Lung microvascular endothelial cell (primary cell): Measurements from ENCODE around the gene PFKFB2. TPM values are rescaled to one million over a fixed set of nuclear protein-coding genes. Genes with fewer than 3 reads are reported as not detected.

Source experiments
- DNase-seq, 2 donors: peaks; one replicate each; pipeline versions ENCODE4 v3.0.0 to v3.0.0-alpha.2; 2010; ENCODE audit warnings: low read depth in 2 of 2
- total RNA-seq: library from RNA; depleted of rRNA; stranded (reverse); fragments of >200 nt; gene quantifications from 2 replicates; pipeline ENCODE4 v1.2.1, GENCODE V29; 2014

Gene PFKFB2
- total RNA-seq, 1 donor from 2014 or later = 0.99 TPM

DNA sequence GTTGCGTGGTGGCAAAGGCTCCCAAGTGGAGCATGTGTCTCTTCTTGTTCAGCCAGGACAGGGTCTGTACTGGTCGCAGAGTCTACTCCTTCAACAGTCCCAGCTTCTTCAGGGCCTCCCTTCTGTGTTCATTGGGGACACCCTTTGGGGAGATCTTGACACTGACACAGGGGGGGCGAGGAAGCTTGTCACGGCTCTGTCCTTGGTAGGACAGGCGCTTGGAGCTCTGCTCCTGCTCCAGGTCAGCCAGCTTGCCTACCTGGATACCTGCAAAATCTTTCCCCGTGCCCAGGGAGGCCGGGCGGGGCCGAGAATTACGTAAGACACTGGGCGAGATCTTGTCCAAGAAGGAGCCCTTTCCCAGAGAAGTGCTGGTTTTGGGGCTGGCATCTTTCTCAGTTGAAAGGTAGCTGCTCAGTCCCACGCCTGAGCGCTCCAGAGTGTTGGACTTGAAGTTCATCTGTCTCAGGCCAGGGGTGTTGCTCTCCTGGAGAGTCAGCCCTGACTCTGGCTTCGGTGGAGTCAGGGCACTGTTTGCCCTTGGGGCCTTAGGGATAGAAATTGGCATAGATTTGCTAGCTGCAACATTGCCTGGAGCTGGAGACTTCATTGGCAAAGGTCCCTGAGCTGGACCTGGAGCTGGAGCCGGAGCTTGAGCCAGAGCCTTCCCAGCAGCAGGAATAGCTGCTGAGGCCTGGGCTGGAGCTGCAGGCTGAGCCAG is 31.0 kb upstream of the PFKFB2 start:
- DNase-seq = no peak

DNA sequence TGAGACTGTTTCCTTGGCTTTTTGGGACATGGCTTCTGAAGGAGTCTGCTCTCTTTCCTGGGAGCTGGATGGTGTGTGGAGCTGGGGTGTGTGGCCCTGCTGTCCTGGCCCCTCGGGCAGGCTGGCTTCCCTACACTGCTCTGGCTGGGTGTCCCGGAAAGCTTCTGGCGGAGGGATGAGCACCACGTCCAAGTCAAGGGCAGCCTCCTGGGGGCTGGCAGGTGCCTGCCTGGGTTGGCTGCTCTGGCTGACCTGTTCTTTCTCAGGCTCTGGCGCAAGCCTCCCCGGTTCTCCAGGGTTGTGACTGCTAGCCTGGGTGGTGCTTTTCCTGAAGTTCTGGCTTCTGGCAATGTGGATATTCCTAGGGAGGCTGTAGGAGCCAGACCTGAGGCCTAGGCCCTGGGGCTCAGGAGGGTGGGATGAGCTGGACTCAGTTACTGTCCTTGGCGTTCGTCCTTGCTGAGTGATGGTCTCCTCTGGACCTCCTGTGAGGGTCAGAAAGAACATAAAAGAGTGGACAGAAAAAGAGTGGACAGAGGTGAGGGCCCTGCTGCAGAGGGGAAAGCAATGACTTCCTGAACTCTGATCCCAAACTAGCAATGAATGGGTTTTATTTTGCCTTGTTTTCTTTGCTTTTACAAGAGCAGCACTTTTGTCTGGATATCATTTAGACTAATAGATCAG is 29.9 kb upstream of the PFKFB2 start:
- DNase-seq = no peak

DNA sequence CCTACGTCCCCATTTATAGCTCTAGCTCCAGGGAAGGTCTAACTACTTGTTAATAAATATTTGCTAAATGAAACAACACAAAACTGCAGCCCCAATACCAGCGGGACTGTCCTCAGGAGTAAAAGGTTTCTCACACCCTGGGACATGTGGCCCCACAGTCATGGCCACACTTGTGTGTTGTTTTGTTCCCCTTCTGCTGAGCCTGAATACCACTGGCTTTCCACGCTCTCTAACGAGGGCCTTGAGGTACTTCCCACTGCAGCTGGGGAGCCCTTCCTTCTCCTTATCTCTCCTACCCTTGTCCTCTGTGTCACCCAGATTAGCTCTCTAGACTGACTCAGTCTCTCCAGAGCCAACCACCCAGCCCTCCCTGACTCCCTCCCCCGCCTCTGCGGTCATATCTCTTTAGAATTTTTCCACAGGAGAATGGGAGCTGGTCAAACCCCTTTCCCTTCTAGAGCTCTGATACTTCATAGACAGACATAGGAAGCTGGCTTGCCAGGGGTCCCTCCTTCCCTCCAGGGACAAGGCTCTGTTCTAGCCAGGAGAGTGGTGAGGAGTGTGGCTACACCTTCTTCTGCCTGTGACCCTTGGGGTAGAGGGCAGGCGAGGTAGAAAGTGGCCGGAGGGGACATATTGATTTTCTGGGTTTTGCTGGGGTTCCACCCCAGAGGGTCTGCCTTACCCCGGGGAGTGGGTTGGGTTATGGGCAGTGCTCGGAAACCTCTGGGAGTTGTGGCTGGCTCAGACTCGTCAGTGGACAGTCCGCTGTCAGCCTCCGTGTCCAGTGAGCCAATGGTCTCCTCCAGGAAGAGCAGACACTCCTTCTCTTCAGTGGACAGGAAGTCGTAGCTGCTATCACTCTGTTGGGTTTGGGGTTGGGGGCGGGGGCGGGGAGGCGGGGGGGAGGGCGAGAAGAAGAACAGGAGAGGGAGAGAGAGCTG is 28.6 kb upstream of the PFKFB2 start:
- DNase-seq = no peak

DNA sequence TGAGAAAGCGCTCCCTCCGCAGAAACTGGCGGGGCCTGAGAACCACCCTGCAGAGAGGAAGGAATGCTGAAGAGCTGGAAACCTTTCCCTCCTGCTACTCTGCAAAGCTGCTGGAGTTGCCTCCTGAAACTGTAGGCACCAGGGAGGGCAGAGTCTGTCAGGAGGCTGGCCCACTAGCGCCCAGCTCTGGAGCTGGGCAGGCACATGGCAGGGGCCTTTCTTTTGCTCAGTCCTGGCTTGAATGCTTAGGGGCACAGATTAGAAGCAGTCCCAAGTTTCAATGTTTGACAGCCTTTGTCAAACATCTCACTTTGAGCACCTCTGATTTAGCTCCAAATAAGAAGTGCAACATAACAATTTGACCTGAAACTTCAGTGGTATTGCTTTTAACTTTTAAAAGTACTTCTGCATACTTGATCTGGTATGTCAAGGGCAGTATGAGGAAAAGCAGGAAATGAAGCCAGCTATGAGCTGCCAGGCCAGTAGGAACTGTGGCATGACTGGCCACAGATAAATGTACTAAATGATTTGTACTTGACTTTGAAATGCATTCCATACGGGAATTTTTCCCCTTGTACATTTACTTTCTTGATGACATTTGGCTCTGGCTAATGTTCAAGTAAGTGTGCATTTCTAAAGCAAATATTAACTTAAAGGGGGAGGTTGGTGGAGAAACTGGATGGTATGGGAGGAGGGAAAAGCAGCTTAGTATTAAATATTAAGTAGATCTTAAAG is 27.8 kb upstream of the PFKFB2 start:
- DNase-seq = peak in 1 of 2 donors; percentile 36

DNA sequence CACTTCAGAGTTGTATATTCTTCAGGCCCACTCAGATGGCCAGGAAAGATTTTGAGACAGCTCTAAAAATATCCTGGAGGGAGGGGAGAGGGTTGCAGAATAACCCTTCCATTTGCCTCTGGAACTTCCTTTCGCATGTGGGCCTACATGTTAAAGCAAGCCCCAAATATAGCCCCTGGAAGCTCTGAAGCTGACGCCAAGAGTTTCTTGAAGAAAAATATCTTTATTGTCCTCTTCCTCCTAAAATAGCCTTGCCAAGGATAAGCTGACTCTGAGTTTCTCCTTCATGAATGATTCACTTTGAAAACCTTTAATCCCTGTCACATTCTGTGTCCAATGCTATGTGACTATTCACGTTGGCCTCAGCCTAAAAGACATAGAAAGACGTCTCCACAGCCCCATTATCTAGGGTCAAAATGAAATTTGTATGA is 27.0 kb upstream of the PFKFB2 start:
- no peak for DNase-seq

DNA sequence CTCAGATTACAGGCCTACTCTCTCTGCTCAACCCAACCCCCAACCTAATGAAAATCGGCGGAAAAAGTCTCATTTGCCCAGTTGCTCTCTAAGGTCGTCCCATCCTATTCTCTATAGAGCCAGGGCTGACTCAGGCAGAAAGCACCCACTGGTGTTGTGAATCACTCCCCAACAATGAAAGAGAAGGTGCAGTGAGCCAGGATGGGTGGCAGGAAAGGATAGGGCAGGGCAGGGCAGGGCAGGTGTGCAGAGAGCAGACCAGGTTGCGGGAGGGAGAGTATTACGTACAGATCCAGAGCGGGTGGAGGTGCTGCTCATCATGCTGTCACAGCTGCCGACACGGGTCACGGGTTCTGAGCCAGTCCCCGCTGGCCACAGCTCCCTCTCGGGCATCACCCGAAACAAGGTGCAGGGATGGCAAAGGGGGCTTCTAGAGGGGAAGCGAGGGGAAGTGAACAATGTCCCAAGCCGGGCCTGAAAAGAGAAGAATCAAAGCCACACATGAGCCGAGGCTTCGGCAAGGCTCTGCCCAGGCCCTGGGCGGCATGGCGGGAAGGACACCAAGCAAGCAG is 25.8 kb upstream of the PFKFB2 start:
- no peak for DNase-seq

DNA sequence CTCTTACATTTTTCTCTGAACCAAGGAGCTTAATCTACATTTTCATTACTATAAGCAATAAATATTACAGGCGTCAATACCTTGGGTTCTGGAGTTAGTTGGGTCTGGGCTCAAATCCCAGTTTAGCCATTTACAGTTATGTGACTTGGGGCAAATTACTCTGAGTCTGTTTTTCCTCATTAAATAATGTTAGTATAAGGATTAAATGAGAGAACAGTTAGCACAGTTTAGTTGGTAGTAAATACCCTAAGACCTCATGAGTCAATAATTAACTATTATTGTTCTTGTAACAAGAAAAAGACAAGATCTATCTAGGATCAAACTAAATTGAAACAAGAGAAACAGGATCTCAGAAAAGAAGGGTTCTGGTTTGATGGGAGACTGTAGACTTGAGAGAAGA is 25.2 kb upstream of the PFKFB2 start:
- DNase-seq = no peak

DNA sequence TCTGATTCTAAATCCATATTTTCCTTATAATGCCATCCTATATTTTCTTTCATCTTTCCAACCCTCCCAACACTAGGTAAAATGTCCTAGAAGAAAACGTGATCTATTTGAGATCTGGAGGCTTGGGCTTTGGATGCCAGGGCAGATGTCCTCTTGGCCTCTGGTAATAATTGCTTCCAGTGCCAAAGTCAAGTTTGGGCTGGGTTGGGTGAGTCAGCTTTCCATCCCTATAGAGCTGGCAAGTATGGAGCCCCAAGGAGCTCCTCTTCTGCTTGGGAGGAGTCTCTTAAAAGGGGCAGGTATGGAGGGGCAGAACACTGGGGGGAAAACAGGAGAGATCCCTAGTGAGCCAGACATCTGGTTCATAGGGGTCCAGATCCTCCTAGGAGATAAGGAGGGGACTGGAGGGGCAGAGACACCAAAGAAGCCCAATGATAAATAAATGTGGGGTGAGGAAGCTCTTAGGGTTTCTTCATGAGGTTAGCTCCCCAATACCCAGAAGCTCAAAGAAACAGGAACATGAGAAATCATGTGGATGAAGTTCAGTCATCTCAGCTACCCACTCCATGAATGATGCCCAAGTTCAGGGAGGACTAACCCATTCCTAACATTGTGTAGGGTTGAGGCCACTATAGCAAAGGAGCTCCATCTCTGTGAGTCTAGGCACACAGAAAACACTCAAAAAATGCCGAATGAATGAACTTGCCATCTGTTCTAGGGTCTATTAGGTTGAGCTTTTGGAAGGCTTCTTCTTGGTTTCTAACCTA is 24.0 kb upstream of the PFKFB2 start:
- no peak for DNase-seq

DNA sequence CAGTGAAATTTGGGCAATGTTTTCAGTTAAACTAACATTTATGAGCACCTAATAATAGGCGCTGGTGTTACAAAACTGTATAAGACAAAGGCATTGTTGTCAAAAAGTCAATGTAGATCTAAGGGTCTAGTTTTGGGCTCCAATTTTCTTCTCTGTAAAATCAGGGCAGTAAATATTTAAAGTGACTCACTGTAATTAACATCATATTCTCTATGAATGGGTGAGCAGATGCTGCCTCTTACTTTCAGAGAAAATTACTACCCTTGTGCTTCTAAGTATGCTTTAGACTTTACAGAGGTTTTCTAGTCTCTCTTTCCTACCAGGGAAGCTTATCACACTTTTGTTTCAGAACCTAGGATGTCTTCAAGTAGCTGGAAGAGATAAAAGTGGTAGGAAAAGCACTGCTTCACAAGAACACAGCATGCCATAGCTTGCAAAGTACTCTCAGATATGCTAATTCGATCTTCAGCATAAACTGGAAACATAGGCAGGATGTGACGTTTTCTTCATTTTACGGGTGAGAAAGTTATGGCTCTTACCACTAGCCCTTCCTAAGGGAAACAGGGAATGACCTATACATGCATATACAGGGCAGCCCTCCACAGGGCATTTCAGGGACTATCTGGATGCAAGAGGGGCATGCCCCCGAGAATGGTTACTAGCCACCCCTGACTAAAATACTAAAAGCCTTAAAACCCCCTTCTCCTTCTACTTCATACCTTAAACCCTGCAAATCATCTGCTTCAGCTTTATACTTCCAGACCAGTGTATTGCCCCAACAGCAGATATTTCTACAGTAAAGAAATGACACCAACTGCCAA is 23.2 kb upstream of the PFKFB2 start:
- DNase-seq = no peak

DNA sequence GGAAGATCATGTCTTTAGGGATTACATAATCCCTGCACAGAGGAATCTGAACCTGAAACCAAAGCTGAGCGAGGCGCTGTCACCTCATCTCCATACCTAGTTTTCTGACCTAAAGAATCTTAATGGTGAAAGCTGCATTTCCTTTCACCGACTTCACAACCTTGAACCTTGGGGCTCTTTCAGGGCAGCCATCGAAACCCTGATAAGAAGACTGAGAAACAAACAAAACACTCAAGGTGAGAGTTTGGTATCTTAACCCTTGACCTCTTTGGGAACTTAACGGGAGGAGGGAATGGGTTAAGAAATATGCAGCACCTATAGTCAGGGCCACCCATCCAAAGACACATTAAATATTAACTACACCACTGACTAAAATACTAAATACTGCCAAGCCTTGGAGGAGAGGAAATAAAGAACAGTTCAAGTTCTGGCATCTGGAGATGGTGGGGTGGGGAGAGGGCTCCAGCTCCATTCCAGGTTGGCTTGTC is 22.5 kb upstream of the PFKFB2 start:
- no peak for DNase-seq

DNA sequence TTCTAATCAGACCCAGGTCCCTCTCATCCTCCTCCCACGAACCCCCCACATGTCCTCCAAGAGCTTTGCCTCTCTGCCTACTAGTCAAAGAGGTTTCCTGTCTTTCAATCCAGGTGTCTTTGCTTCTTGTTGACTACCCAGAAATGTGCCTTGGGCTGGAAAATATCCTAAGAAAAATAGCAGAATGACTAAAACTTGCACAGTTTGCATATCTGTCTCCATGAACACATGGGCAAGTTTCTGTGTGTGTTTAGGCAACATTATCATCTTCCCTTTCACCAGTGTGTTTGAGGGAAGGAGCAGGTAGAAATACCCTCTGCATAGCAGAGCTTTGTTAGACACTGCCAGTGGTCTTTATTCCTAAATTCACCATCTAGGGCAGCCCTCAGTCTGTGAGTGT is 22.1 kb upstream of the PFKFB2 start:
- no peak for DNase-seq

DNA sequence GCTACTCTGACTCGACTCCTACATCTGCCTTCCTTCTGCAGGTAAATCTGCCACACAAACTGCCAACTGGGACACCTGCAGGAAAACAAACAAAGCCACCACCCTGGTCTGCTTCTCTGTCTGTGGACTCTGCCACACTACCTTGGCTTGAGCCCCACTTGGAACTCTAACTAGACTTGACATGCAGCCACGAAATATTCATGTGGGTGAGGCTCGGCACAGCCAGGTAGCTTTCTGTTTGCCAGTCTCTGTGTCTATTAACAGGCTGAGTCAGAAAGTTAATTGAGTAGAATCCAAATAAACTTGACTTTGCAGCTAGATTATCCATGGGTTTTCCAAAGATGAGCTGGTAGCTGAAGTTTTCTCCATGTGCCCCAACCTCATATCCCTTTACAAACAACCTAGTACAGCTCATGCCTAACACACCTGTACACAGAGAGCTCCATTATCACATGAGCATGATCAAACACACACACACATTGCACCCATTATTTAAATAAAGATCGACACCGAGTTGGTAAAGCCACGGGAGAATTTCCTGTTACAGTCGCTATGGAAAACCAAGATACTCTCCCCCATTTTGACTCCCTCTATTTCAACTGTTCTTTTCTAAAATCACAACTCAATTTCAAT is 21.3 kb upstream of the PFKFB2 start:
- DNase-seq = no peak

DNA sequence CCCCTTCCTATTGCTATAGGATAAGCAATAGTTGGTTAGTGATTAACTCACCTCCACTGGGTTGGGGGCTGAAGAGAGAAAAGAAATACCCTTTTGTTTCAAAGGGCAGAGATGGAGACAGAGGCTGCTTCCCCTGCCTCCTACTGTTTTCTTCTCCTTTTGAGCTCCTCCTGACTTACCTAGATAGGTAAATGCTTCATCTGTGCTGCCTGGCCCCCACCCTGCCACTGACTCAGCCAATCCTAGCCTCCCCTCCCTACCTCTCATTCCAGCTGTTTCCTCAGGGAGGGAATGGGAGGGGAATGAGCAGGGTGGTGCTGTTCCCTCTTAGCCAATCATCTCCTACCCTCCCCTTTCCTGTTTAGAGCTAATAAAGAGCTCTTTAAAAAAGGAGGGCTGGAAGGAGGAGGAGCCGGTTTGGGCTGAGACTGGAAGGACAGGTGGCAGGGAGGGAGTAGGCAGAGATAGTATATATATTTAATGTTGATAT is 20.5 kb upstream of the PFKFB2 start, which contains the start of gene C1orf116:
C1orf116 (minus strand) TSS at position 229 of the 490 bp plus-strand sequence. CDS start 5,158 bp downstream, outside the sequence.
- DNase-seq = no peak

DNA sequence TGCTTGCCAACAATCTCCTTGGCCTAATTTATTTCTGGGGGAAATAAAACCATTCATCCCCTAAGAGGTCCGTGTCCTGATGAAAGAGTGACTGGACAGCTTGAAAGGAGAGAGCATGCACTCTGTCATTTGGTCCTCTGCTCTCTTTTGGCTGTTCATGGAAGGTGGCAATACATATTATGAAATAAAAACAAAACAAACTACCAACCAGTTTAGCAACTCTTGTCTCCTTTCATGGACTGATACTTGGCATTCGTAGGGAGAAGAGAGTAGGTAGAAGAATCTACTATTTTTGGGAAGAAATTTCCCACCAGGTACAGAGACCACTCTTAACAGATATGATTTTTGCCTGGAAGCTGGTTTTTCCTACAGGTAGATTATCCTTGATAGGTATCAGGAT is 19.8 kb upstream of the PFKFB2 start:
- DNase-seq = no peak

DNA sequence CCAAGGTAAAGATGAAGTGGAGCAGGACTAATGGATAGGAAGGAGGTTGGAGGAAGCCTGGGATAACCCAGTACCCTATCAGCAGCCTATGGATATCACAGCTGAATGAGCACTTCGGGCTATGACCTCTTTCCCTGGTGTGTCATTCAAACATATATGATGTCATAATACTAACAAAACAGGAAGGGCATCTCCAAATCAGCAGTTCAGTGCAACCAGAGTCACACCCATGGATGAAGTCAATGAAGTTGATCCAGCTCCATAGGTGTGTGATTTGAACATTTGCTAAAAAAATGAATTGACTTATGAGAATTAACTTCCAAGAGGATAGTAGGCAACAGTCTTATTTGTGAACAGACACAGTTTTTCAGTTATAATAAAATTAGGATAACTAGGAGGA is 18.9 kb upstream of the PFKFB2 start:
- no peak for DNase-seq

DNA sequence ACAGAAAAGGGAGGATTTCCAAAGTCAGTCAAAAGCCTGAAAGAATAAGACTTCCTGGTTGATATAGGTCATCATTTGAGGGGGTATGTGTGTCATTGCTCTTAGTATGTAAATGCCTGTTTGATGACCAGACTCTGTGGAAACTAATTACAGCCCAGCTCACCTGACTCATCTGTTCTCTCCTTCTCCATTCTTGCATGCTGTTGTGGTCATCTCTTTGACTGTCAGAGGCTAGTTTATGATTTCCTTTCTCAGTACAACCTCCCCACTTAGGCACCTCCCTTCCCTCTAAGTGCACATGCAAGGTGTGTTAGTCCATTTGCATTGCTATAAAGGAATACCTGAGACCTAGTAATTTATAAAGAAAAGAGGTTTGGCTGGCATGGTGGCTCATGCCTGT is 18.1 kb upstream of the PFKFB2 start:
- DNase-seq = no peak

DNA sequence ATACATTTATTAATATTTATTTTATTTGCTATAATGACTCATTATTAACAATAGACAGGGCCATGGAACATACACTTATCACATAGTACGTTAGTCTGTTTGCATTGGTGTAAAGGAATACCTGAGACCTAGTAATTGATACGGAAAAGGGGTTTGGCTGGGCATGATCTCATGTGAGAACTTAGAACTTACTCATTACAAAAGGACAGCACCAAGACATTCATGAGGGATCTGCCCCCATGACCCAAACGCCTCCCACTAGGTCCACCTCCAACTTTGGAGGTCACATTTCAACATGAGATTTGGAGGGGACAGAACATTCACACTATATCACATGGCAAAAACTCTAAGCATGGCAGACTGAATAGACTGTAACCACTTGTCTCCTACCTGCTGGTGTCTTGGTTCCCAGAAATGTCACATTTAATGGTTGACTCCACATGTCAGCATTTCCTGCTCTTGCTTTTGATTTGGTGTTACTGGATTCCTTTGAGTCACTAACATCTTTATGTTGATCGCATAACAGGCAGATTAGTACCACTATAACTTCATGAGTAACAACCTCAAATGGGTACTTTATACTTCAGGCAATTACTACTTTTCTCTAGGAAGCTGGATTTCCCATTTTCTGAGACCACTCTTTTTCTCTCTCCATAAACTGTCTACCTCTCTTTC is 17.1 kb upstream of the PFKFB2 start:
- no peak for DNase-seq

DNA sequence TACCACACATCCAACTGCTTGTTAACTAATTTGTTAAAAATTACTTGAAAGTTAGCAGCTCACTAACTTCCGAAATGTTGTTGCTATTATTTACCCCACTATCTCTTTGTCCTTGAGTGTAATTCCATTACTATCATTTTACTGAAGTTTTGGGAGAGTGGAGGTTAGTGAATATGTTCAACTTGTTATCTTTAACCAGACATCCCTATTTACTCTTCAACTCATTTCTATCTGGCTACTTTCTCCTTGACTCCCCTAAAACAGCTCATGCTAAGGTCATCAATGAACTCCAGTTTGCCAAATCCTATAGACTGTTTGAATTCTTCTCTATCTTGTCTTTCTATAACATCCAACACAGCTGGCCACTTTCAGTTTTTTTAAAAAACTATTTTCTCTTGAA is 16.2 kb upstream of the PFKFB2 start:
- no peak for DNase-seq
